Neuronal stem cell (in vitro differentiated cells): Measurements from ENCODE around the gene MRPS34.

ENCODE experiments used
- DNase-seq: peaks from one replicate; pipeline ENCODE4 v3.0.0-alpha.2; 2013; ENCODE audit warnings: low spot score
- H2AFZ ChIP-seq: one replicate; pipeline ENCODE4 v1.6.1; 2013; ENCODE audit warnings: mild to moderate bottlenecking, low read length, inconsistent platforms
- H2AK5ac ChIP-seq: 2 replicates; pipeline ENCODE4 v1.6.1; 2013; ENCODE audit warnings: low read depth, mild to moderate bottlenecking, inconsistent platforms, low read length, moderate library complexity, mixed read lengths
- H2BK120ac ChIP-seq: 2 replicates; pipeline ENCODE4 v1.6.1; 2013; ENCODE audit warnings: low read depth, mild to moderate bottlenecking, inconsistent platforms, low read length, moderate library complexity, mixed read lengths
- H2BK12ac ChIP-seq: one replicate; pipeline ENCODE4 v1.6.1; 2013; ENCODE audit warnings: low read length, inconsistent platforms
- H2BK15ac ChIP-seq: 2 replicates; pipeline ENCODE4 v1.6.1; 2013; ENCODE audit warnings: mild to moderate bottlenecking, low read length, inconsistent platforms, mixed read lengths
- H2BK5ac ChIP-seq: one replicate; pipeline ENCODE4 v1.6.1; 2013; ENCODE audit warnings: inconsistent platforms, mild to moderate bottlenecking, low read length, moderate library complexity
- H3K14ac ChIP-seq: one replicate; pipeline ENCODE4 v1.6.1; 2013; ENCODE audit warnings: low read length, inconsistent platforms
- H3K18ac ChIP-seq: 2 replicates; pipeline ENCODE4 v1.6.1; 2013; ENCODE audit warnings: low read length, inconsistent platforms
- H3K23ac ChIP-seq: 2 replicates; pipeline ENCODE4 v1.6.1; 2013; ENCODE audit warnings: low read depth, mild to moderate bottlenecking, mixed read lengths, low read length, inconsistent platforms; ENCODE audit not compliant: poor library complexity
- H3K27ac ChIP-seq: replicated peaks from 3 replicates; pipeline ENCODE4 v1.5.1; 2013; ENCODE audit warnings: low read length, inconsistent platforms
- H3K27me3 ChIP-seq, 3 experiments: 2 replicates each; pipeline ENCODE4 v1.6.1; 2013; ENCODE audit warnings: low read length in 3 of 3, mild to moderate bottlenecking in 2 of 3, inconsistent platforms in 1 of 3, low read depth in 1 of 3, mixed read lengths in 1 of 3, moderate library complexity in 1 of 3; ENCODE audit not compliant: control insufficient read depth in 3 of 3, insufficient read depth in 3 of 3
- H3K36me3 ChIP-seq, 2 donors: replicated peaks in 1 of 2; 2 replicates each; pipeline ENCODE4 v1.6.1; 2013; ENCODE audit warnings: low read length in 2 of 2; ENCODE audit not compliant: control insufficient read depth in 2 of 2, insufficient read depth in 2 of 2
- H3K4ac ChIP-seq: 2 replicates; pipeline ENCODE4 v1.6.1; 2013; ENCODE audit warnings: inconsistent platforms, mild to moderate bottlenecking, low read length, moderate library complexity
- H3K4me1 ChIP-seq, 2 donors: 1 replicate in 1 of 2; 2 replicates in 1 of 2; pipeline ENCODE4 v1.6.1; 2013; ENCODE audit warnings: low read length in 2 of 2, low read depth in 1 of 2; ENCODE audit not compliant: control insufficient read depth in 2 of 2, insufficient read depth in 1 of 2
- H3K4me2 ChIP-seq: one replicate; pipeline ENCODE4 v1.6.1; 2013; ENCODE audit warnings: mild to moderate bottlenecking, low read length, inconsistent platforms; ENCODE audit not compliant: insufficient read depth, poor library complexity, severe bottlenecking
- H3K4me3 ChIP-seq, 2 donors: 2 replicates each; pipeline ENCODE4 v1.5.1; 2013; ENCODE audit warnings: low read length in 2 of 2, mild to moderate bottlenecking in 2 of 2, inconsistent platforms in 1 of 2, moderate library complexity in 1 of 2
- H3K79me1 ChIP-seq: one replicate; pipeline ENCODE4 v1.6.1; 2013; ENCODE audit warnings: low read depth, mild to moderate bottlenecking, inconsistent platforms, low read length, moderate library complexity
- H3K9ac ChIP-seq: one replicate; pipeline ENCODE4 v1.6.1; 2013; ENCODE audit warnings: mild to moderate bottlenecking, low read depth, low read length, inconsistent platforms; ENCODE audit not compliant: poor library complexity
- H3K9me3 ChIP-seq, 2 donors: replicated peaks in 1 of 2; 2 replicates each; pipeline versions ENCODE3 to v1.6.1; 2013; ENCODE audit warnings: low read length in 2 of 2, mild to moderate bottlenecking in 2 of 2, inconsistent platforms in 1 of 2, low read depth in 1 of 2, mixed read lengths in 1 of 2, moderate library complexity in 1 of 2; ENCODE audit not compliant: control insufficient read depth in 2 of 2, insufficient read depth in 1 of 2
- H4K8ac ChIP-seq: one replicate; pipeline ENCODE4 v1.6.1; 2013; ENCODE audit warnings: low read depth, mild to moderate bottlenecking, inconsistent platforms, low read length, moderate library complexity
- H4K91ac ChIP-seq: one replicate; pipeline ENCODE4 v1.6.1; 2013; ENCODE audit warnings: low read length, low read depth, mild to moderate bottlenecking, inconsistent platforms; ENCODE audit not compliant: poor library complexity
- WGBS, 2 donors: extraction: QIAGEN DNeasy Blood & Tissue Kit; methylation state at CpG; one replicate each; pipeline ENCODE4 v1.1.7; 2013; ENCODE audit warnings: missing lambda C conversion rate in 2 of 2, mixed read lengths in 1 of 2; ENCODE audit not compliant: insufficient read length in 2 of 2, insufficient replicate concordance in 1 of 2; ENCODE audit errors: extremely low coverage in 2 of 2; 5-methylcytosine and 5-hydroxymethylcytosine counted together

The MRPS34 gene

DNA sequence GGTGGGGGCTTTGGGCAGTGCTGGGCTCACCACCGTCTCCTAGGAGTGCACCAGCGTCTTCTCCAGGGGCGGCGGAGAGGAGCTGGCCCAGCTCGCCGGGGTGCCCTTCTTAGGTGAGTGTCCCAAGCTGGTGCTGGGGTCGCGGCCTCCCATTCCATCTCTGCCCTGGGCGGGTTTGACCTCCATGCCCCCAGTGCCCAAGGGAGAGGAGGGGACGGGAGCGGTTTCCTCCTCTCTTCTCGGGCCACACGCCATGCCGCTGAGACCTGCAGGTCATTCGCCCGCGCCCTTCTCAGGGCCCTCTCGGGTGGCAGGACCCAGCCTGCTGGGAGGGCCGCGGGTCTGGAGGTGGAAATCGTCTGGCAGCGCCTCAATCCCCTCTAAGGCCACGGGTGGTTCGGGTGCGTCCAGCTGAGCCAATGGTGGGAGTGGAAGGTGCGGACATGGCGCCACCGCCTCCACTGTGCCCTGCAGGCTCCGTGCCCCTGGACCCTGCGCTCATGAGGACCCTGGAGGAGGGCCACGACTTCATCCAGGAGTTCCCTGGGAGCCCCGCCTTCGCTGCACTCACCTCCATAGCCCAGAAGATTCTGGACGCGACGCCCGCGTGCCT lies 15.3 kb upstream of the MRPS34 start:
- Histone ChIP-seq H3K23ac (peak overlapping the region; percentile 73), H3K27me3 (no peaks in the 10 kb centered on the region)
- no peak for DNase-seq

DNA sequence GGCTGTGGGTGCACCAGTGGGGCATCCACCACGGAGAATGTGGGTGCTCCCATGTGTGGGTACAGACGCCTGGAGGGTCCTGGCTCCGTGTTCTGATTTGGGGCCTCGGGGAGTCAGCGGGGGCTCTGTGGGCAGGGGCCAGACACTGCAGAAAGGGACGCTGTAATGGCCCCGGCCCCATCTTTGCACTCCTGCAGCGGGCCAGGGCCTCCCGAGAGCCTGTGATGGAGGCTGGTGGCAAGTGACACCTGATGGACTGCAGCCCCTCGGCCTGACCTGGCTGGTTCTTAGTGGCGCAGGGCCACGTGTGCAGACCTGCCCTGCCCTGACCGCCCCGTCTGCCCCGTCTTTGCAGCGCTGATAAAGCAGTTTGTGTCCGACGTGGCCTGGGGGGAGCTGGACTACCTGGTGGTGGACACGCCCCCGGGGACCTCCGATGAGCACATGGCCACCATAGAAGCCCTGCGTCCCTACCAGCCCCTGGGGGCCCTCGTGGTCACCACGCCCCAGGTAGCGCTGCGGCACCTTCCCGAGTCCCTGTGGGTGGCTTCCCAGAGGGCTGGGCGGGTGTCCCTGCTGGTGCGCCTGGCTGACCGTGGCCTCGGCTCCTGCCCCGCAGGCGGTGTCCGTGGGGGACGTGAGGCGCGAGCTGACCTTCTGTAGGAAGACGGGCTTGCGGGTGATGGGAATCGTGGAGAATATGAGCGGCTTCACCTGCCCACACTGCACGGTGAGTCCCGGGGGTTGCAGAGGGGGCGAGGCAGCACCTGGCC lies 14.6 kb upstream of the MRPS34 start:
- H2BK120ac ChIP-seq = no peak overlapping the region
- H3K9me3 ChIP-seq = no peaks in the 10 kb centered on the region
- no peak overlapping the region for H2AK5ac ChIP-seq
- no peak overlapping the region for H3K9ac ChIP-seq
- no peak overlapping the region for H3K4ac ChIP-seq
- H2AFZ ChIP-seq = no peak overlapping the region
- no CpG with 5 or more reads among the region's 44 CpGs for WGBS, 2 donors
- H2BK5ac ChIP-seq = no peak overlapping the region
- peaks cover 40% of the 10 kb centered on the region for H3K79me1 ChIP-seq
- H4K8ac ChIP-seq = peak overlapping the region; percentile 17
- peaks cover 31 to 69% of the 10 kb centered on the region in 2 donors for H3K36me3 ChIP-seq
- H3K4me2 ChIP-seq = no peak overlapping the region
- H3K18ac ChIP-seq = no peak overlapping the region
- DNase-seq = no peak
- peak overlapping the region in 1 of 2 donors; percentile 11 for H3K4me3 ChIP-seq
- H3K23ac ChIP-seq = peak overlapping the region; percentile 73
- peaks cover 0 to 3% of the 10 kb centered on the region in 2 donors for H3K4me1 ChIP-seq
- H3K27me3 ChIP-seq = no peaks in the 10 kb centered on the region
- no peak overlapping the region for H2BK15ac ChIP-seq
- H2BK12ac ChIP-seq = no peak overlapping the region
- no peak overlapping the region for H3K27ac ChIP-seq
- no peak overlapping the region for H3K14ac ChIP-seq
- H4K91ac ChIP-seq = no peak overlapping the region

More for the DNA sequence above, 15.3 kb upstream of the MRPS34 start:
- Histone ChIP-seq H3K4me2 (no peak overlapping the region), H3K4me1 (peaks cover 0 to 3% of the 10 kb centered on the region in 2 donors), H2BK15ac (no peak overlapping the region), H4K8ac (no peak overlapping the region), H2BK120ac (no peak overlapping the region), H4K91ac (no peak overlapping the region), H3K18ac (no peak overlapping the region), H2AK5ac (no peak overlapping the region), H3K79me1 (peaks cover 37% of the 10 kb centered on the region), H3K9me3 (no peaks in the 10 kb centered on the region), H3K27ac (no peak overlapping the region), H3K36me3 (peaks cover 31 to 69% of the 10 kb centered on the region in 2 donors), H2BK5ac (no peak overlapping the region), H3K4ac (no peak overlapping the region), H2BK12ac (no peak overlapping the region), H3K14ac (no peak overlapping the region), H3K9ac (no peak overlapping the region), H3K4me3 (peak overlapping the region in 1 of 2 donors; percentile 11), H2AFZ (no peak overlapping the region)
- WGBS, 2 donors = no CpG with 5 or more reads among the region's 38 CpGs

DNA sequence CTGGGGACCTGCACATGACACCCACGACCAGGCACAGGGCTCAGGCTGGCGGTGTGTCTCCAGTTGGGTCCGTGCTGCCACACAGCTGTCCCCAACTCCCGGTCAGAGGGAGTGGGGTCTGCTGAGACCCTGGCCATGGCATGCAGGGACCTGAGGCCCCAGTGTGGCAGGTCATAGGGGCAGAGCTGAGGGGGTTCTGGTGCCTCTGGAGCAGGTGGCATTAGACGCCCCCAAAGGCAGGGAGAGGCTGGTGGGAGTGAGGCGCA lies 14.1 kb upstream of the MRPS34 start:
- no peak for DNase-seq
- Histone ChIP-seq H4K91ac (no peak overlapping the region), H3K18ac (no peak overlapping the region), H3K36me3 (peaks cover 31 to 69% of the 10 kb centered on the region in 2 donors), H2BK120ac (no peak overlapping the region), H3K4ac (no peak overlapping the region), H2BK15ac (no peak overlapping the region), H3K27me3 (no peaks in the 10 kb centered on the region), H3K4me3 (no peak overlapping the region), H3K23ac (no peak overlapping the region), H3K79me1 (peaks cover 43% of the 10 kb centered on the region), H3K9me3 (no peaks in the 10 kb centered on the region), H3K14ac (no peak overlapping the region), H3K4me2 (no peak overlapping the region), H4K8ac (no peak overlapping the region), H2AFZ (no peak overlapping the region), H2BK12ac (no peak overlapping the region), H3K4me1 (peaks cover under 1 to 3% of the 10 kb centered on the region in 2 donors), H2AK5ac (no peak overlapping the region), H2BK5ac (no peak overlapping the region), H3K9ac (no peak overlapping the region), H3K27ac (no peak overlapping the region)
- no CpG with 5 or more reads among the region's 6 CpGs for WGBS, 2 donors

DNA sequence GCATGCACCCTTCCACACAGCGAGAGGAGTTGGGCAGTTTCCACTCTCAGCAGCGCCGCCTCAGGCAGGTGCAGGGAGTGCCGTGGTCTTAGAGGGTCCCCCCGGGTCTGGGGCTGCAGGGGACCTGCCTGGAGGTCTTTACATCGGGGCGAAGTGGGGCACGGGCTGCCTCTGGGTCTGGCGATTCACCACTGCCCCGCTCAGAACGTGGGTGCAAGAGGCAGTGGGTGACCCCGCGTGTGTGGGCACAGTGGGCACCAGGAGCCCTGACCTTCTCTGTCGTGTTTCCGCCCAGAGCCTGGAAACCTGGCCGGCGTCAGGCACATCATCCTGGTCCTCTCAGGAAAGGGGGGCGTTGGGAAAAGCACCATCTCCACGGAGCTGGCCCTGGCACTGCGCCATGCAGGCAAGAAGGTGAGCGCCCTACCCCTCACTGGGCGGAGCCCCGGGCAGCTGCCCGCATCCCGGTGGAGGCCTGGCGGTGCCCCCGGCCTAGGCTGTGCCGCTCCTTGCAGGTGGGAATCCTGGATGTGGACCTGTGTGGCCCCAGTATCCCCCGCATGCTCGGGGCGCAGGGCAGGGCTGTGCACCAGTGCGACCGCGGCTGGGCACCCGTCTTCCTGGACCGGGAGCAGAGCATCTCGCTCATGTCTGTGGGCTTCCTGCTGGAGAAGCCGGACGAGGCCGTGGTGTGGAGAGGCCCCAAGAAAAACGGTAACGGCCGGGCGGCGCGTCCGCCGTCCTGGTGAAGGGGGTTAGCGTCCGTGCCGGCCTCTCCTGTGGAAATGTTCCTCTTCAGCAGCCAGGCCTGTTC lies 13.5 kb upstream of the MRPS34 start:
- no peak overlapping the region for H2AFZ ChIP-seq
- no peak overlapping the region for H2BK12ac ChIP-seq
- peak overlapping the region; percentile 21 for H3K9ac ChIP-seq
- H3K79me1 ChIP-seq = peaks cover 43% of the 10 kb centered on the region
- H2AK5ac ChIP-seq = no peak overlapping the region
- no peaks in the 10 kb centered on the region for H3K27me3 ChIP-seq
- H3K14ac ChIP-seq = no peak overlapping the region
- H3K4me1 ChIP-seq = peaks cover 4 to 5% of the 10 kb centered on the region in 2 donors
- peak overlapping the region in 1 of 2 donors; percentile 47 for H3K4me3 ChIP-seq
- H4K8ac ChIP-seq = no peak overlapping the region
- H3K23ac ChIP-seq = no peak overlapping the region
- no CpG with 5 or more reads among the region's 51 CpGs for WGBS, 2 donors
- H3K4me2 ChIP-seq = no peak overlapping the region
- H3K18ac ChIP-seq = no peak overlapping the region
- peaks cover 31 to 65% of the 10 kb centered on the region in 2 donors for H3K36me3 ChIP-seq
- no peak overlapping the region for H3K27ac ChIP-seq
- no peaks in the 10 kb centered on the region for H3K9me3 ChIP-seq
- no peak for DNase-seq
- H2BK5ac ChIP-seq = no peak overlapping the region
- no peak overlapping the region for H2BK120ac ChIP-seq
- no peak overlapping the region for H2BK15ac ChIP-seq
- H3K4ac ChIP-seq = no peak overlapping the region
- no peak overlapping the region for H4K91ac ChIP-seq
